K562 (cell line): ENCODE data around the gene SLC2A9. TPM values are rescaled to one million over a fixed set of nuclear protein-coding genes. Genes with fewer than 3 reads are reported as not detected.

Experiments
- CBX3 ChIP-seq, 2 experiments: IDR thresholded peaks; 1 replicate in 1 of 2; 2 replicates in 1 of 2; pipeline ENCODE4 v1.6.1; 2012; ENCODE audit warnings: inconsistent platforms in 2 of 2, low read length in 2 of 2, borderline replicate concordance in 1 of 2, control low read depth in 1 of 2
- CEBPB ChIP-seq: fragments of 450-650 bp; IDR thresholded peaks from 2 replicates; pipeline ENCODE4 v1.6.1; 2016; ENCODE audit warnings: missing genetic modification characterization, missing compliant biosample characterization
- CHD2 ChIP-seq: IDR thresholded peaks from 2 replicates; pipeline ENCODE4 v1.6.1; 2011; ENCODE audit warnings: low read depth, low read length
- FIP1L1 ChIP-seq: fragments of 200-400 bp; formaldehyde crosslinking; IDR thresholded peaks from 2 replicates; pipeline ENCODE4 v1.6.1; 2018; ENCODE audit warnings: mild to moderate bottlenecking, low read depth, low read length; ENCODE audit not compliant: poor library complexity, severe bottlenecking
- FOXA3 ChIP-seq, 2 experiments: fragments of 450-650 bp in 1 of 2; sonication (generic) in 1 of 2; formaldehyde crosslinking; IDR thresholded peaks in 1 of 2; conservative IDR thresholded peaks in 1 of 2; 2 replicates each; pipeline versions ENCODE4 v1.4.0 to v1.8.0; 2020 to 2022; ENCODE audit warnings: mild to moderate bottlenecking in 2 of 2, missing genetic modification reagents in 1 of 2
- GATAD2B ChIP-seq: fragments of 450-650 bp; IDR thresholded peaks from 2 replicates; pipeline ENCODE4 v1.6.1; 2017; ENCODE audit warnings: mild to moderate bottlenecking, borderline replicate concordance
- HDAC2 ChIP-seq: fragments of 450-650 bp; IDR thresholded peaks from 2 replicates; pipeline ENCODE4 v1.6.1; 2016; ENCODE audit warnings: mild to moderate bottlenecking
- KDM5B ChIP-seq: fragments of 200-600 bp; sonication (generic); IDR thresholded peaks from 2 replicates; pipeline ENCODE4 v1.6.1; 2012; ENCODE audit warnings: low read depth, mild to moderate bottlenecking, moderate library complexity, low read length, control low read depth, inconsistent platforms; ENCODE audit not compliant: insufficient replicate concordance
- PRMT5 ChIP-seq: sonication (generic); formaldehyde crosslinking; IDR thresholded peaks from 2 replicates; pipeline ENCODE4 v1.5.0; 2020; ENCODE audit warnings: missing genetic modification reagents
- RBFOX2 ChIP-seq: fragments of 200-400 bp; formaldehyde crosslinking; IDR thresholded peaks from 2 replicates; pipeline ENCODE4 v1.6.1; 2017; ENCODE audit warnings: low read depth, mild to moderate bottlenecking, low read length, moderate library complexity
- SMARCA5 ChIP-seq: fragments of 450-650 bp; IDR thresholded peaks from 2 replicates; pipeline ENCODE4 v1.6.1; 2016
- TARDBP ChIP-seq: fragments of 450-650 bp; IDR thresholded peaks from 2 replicates; pipeline ENCODE4 v1.6.1; 2016
- TRIM24 ChIP-seq, 2 experiments: fragments of 450-650 bp; IDR thresholded peaks; 2 replicates each; pipeline ENCODE4 v1.6.1; 2016
- ZNF197 ChIP-seq: fragments of 200-800 bp; sonication (Bioruptor generic); IDR thresholded peaks from 2 replicates; pipeline ENCODE4 v1.6.1; 2016; ENCODE audit warnings: low read depth, missing genetic modification characterization, missing compliant biosample characterization
- ZNF232 ChIP-seq: sonication (generic); formaldehyde crosslinking; IDR thresholded peaks from 2 replicates; pipeline ENCODE4 v1.8.0; 2022; ENCODE audit warnings: mild to moderate bottlenecking, missing genetic modification reagents
- ZNF24 ChIP-seq: fragments of 450-650 bp; IDR thresholded peaks from 2 replicates; pipeline ENCODE4 v1.6.1; 2016
- ZNF695 ChIP-seq: fragments of 450-650 bp; formaldehyde crosslinking; IDR thresholded peaks from 2 replicates; pipeline ENCODE4 v1.4.0; 2020; ENCODE audit warnings: mild to moderate bottlenecking, moderate library complexity
- polyA plus RNA-seq, 8 experiments: library from polyadenylated mRNA; depleted of rRNA in 4 of 8; stranded (reverse) in 5 of 8; unstranded in 3 of 8; fragments of >200 nt; fragmentation: Nextera tagmentation in 2 of 8; fragmentation: Illumina TruSeq in 1 of 8; extraction: Ambion mirVana in 2 of 8; extraction: Trizol in 1 of 8; gene quantifications; 2 replicates each; pipeline versions ENCODE4 v1.2.1 to v1.2.3, GENCODE V29; 2011 to 2014; ENCODE audit warnings: inconsistent platforms in 1 of 8, missing spikeins in 1 of 8
- total RNA-seq, 7 experiments: library from RNA; depleted of rRNA in 6 of 7; stranded (reverse); fragments of >200 nt in 6 of 7; fragmentation: Illumina TruSeq in 2 of 7; extraction: Trizol in 2 of 7; gene quantifications; 2 replicates each; pipeline versions ENCODE4 v1.2.1 to v1.2.3, GENCODE V29; 2011 to 2021; ENCODE audit warnings: low replicate concordance in 1 of 7
- TF ChIP-seq, protein P1 (sequence below): fragments of 200-800 bp; sonication (Bioruptor generic); IDR thresholded peaks from 2 replicates; pipeline ENCODE4 v1.6.1; 2016; ENCODE audit warnings: missing genetic modification characterization, missing compliant biosample characterization
- TF ChIP-seq, protein P2 (sequence below): fragments of 250-450 bp; sonication (Bioruptor Pico); IDR thresholded peaks from 2 replicates; pipeline ENCODE4 v1.5.0; 2021
- TF ChIP-seq, protein P3 (sequence below): fragments of 450-650 bp; formaldehyde crosslinking; IDR thresholded peaks from 2 replicates; pipeline ENCODE4 v1.4.0; 2020; ENCODE audit warnings: mild to moderate bottlenecking

The SLC2A9 gene
- total and polyA plus RNA-seq, 9 of the 15 experiments (the other 6 are each of a cell fraction or from before 2014, with no cell fraction given) = 0.15 to 1.9 (median 0.76) TPM

DNA sequence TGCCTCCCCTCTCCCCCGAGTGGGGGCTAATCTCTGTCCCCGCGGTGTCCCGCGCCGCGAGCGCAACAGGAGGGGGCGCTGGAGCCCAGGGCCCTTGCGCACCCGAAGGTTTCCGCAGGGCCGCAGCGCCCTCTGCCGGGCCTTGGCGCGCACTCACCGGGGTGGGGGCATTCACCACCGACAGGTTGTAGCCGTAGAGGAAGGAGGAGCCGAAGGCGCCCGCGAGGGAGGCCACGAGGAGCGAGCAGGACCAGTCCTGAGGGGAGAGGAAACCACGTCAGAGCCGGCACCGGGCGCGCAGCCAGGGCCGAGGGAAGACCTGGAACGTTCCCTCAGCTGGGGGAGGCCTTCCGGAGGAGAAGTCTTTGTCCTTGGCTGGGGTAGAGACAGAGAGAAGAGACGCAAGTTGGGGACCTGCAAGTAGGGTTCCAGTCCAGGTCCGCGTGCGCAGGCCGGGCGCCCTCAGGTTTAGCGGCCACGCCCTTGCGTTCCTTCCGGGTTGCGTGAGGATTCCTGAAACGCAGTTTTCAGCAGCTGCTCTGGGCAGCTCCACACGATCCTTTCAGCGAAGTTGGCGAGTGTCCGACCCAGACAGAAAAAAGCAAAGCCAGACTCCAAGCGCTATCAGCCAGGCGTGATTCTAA is 2.4 kb downstream of the SLC2A9 start (continued):
- TF ChIP-seq CBX3 (IDR thresholded peaks at IDR 0.05; ENCODE audit: borderline replicate concordance in 1 of 2, low read length in 2 of 2) (no peak), ZNF232 (no peak), TRIM24 (IDR thresholded peaks at IDR 0.05) (no peak), PRMT5 (CRISPR knock-in tag) (no peak), FOXA3 (CRISPR knock-in tag; conservative IDR thresholded peaks at IDR 0.05 in 1 of 2, IDR thresholded peaks at IDR 0.05 in 1 of 2) (no peak), CHD2 (0 out of 2 replicates have a peak, but pooled peaks have one; percentile 5), SMARCA5 (no peak), HDAC2 (peak; percentile 56; the same call in 1 of the 2 replicates), ZNF197 (CRISPR knock-in tag) (no peak), KDM5B (peak; percentile 42), FIP1L1 (no peak), ZNF695 (CRISPR knock-in tag) (no peak), ZNF24 (peak; percentile 13; the same call in 1 of the 2 replicates), TARDBP (peak; percentile 40; the same call in 1 of the 2 replicates), RBFOX2 (peak; percentile 79), CEBPB (tag) (no peak), GATAD2B (no peak)
- TF ChIP-seq, protein P1, sequence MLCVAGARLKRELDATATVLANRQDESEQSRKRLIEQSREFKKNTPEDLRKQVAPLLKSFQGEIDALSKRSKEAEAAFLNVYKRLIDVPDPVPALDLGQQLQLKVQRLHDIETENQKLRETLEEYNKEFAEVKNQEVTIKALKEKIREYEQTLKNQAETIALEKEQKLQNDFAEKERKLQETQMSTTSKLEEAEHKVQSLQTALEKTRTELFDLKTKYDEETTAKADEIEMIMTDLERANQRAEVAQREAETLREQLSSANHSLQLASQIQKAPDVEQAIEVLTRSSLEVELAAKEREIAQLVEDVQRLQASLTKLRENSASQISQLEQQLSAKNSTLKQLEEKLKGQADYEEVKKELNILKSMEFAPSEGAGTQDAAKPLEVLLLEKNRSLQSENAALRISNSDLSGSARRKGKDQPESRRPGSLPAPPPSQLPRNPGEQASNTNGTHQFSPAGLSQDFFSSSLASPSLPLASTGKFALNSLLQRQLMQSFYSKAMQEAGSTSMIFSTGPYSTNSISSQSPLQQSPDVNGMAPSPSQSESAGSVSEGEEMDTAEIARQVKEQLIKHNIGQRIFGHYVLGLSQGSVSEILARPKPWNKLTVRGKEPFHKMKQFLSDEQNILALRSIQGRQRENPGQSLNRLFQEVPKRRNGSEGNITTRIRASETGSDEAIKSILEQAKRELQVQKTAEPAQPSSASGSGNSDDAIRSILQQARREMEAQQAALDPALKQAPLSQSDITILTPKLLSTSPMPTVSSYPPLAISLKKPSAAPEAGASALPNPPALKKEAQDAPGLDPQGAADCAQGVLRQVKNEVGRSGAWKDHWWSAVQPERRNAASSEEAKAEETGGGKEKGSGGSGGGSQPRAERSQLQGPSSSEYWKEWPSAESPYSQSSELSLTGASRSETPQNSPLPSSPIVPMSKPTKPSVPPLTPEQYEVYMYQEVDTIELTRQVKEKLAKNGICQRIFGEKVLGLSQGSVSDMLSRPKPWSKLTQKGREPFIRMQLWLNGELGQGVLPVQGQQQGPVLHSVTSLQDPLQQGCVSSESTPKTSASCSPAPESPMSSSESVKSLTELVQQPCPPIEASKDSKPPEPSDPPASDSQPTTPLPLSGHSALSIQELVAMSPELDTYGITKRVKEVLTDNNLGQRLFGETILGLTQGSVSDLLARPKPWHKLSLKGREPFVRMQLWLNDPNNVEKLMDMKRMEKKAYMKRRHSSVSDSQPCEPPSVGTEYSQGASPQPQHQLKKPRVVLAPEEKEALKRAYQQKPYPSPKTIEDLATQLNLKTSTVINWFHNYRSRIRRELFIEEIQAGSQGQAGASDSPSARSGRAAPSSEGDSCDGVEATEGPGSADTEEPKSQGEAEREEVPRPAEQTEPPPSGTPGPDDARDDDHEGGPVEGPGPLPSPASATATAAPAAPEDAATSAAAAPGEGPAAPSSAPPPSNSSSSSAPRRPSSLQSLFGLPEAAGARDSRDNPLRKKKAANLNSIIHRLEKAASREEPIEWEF (CRISPR knock-in tag) = no peak
- TF ChIP-seq, protein P2, sequence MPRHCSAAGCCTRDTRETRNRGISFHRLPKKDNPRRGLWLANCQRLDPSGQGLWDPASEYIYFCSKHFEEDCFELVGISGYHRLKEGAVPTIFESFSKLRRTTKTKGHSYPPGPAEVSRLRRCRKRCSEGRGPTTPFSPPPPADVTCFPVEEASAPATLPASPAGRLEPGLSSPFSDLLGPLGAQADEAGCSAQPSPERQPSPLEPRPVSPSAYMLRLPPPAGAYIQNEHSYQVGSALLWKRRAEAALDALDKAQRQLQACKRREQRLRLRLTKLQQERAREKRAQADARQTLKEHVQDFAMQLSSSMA (CRISPR knock-in tag) = no peak
- TF ChIP-seq, protein P3, sequence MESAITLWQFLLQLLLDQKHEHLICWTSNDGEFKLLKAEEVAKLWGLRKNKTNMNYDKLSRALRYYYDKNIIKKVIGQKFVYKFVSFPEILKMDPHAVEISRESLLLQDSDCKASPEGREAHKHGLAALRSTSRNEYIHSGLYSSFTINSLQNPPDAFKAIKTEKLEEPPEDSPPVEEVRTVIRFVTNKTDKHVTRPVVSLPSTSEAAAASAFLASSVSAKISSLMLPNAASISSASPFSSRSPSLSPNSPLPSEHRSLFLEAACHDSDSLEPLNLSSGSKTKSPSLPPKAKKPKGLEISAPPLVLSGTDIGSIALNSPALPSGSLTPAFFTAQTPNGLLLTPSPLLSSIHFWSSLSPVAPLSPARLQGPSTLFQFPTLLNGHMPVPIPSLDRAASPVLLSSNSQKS = no peak
